ENCODE results near the gene PPP1R1C.

PPP1R1C gene

GRCh38 chr2:182072861-182073260 lies 87.2 kb downstream of the PPP1R1C start:
- Histone ChIP-seq H3K27me3 (ENCODE audit: low read length) (no peaks in the 10 kb centered on the region), H4K20me1 (ENCODE audit: low read depth, low read length) (no peaks in the 10 kb centered on the region), H3K9ac (ENCODE audit: low read length) (no peak overlapping the region), H3K9me2 (replicated peaks; ENCODE audit: insufficient read depth, low read length) (no peaks in the 10 kb centered on the region), H3K27ac (ENCODE audit: low read depth, low read length) (no peak overlapping the region), H3K36me3 (ENCODE audit: low read length) (no peaks in the 10 kb centered on the region), H2AFZ (ENCODE audit: low read depth, low read length, severe bottlenecking) (no peak overlapping the region), H3K4me3 (ENCODE audit: insufficient read depth, low read length, poor library complexity, severe bottlenecking) (no peak overlapping the region), H3K79me2 (ENCODE audit: insufficient read depth, low read length) (no peaks in the 10 kb centered on the region), H3K9me3 (ENCODE audit: insufficient read depth, low read length) (no peaks in the 10 kb centered on the region), H3F3A (ENCODE audit: insufficient read depth) (no peaks in the 10 kb centered on the region), H3K4me2 (ENCODE audit: low read depth, low read length, poor library complexity, severe bottlenecking) (no peak overlapping the region)
- no peak for TF ChIP-seq EZH2phosphoT487 (conservative IDR thresholded peaks at IDR 0.05; ENCODE audit: low read length)
- TF ChIP-seq CTCF (IDR thresholded peaks at IDR 0.05; ENCODE audit: insufficient read depth, low read length, poor library complexity, severe bottlenecking) = no peak

DNA sequence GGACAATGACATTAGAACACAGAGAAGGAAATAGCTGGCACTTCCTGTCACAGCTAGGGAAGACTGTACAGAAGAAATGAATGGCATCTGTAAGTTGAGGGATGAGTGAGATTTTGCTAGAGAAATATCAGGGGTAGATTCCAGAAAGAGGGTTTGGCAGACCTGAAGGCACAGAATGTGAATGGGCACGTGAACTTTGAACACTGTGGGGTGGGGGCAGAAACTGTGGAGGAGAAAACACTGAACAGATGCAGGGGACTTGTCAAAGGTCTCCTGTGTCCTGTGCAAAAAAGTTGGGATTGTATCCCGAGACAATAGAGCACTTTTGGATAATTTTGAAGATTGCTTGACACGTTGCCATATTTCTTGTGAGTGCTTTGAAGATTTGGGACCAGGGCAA lies 88.0 kb downstream of the PPP1R1C start:
- Histone ChIP-seq H3K4me3 (ENCODE audit: insufficient read depth, low read length, poor library complexity, severe bottlenecking) (no peak overlapping the region), H3K9me3 (ENCODE audit: insufficient read depth, low read length) (no peaks in the 10 kb centered on the region), H3K36me3 (ENCODE audit: low read length) (no peaks in the 10 kb centered on the region), H3K4me2 (ENCODE audit: low read depth, low read length, poor library complexity, severe bottlenecking) (no peak overlapping the region), H3K9ac (ENCODE audit: low read length) (no peak overlapping the region), H3K27me3 (ENCODE audit: low read length) (no peaks in the 10 kb centered on the region), H2AFZ (ENCODE audit: low read depth, low read length, severe bottlenecking) (no peak overlapping the region), H3K27ac (ENCODE audit: low read depth, low read length) (no peak overlapping the region), H3F3A (ENCODE audit: insufficient read depth) (no peaks in the 10 kb centered on the region), H3K79me2 (ENCODE audit: insufficient read depth, low read length) (no peaks in the 10 kb centered on the region), H3K9me2 (replicated peaks; ENCODE audit: insufficient read depth, low read length) (no peaks in the 10 kb centered on the region), H4K20me1 (ENCODE audit: low read depth, low read length) (no peaks in the 10 kb centered on the region)
- TF ChIP-seq EZH2phosphoT487 (conservative IDR thresholded peaks at IDR 0.05; ENCODE audit: low read length) (no peak), CTCF (IDR thresholded peaks at IDR 0.05; ENCODE audit: insufficient read depth, low read length, poor library complexity, severe bottlenecking) (no peak)

- no peak overlapping the region for H3K27ac ChIP-seq (ENCODE audit: low read depth, low read length)
- no peak overlapping the region for H3K9ac ChIP-seq (ENCODE audit: low read length)
Observed at GRCh38 chr2:182077023-182077422, 91.4 kb downstream of the PPP1R1C start.

More at GRCh38 chr2:182077023-182077422, 91.4 kb downstream of the PPP1R1C start:
- no peaks in the 10 kb centered on the region for H3K36me3 ChIP-seq (ENCODE audit: low read length)
- no peaks in the 10 kb centered on the region for H3K9me3 ChIP-seq (ENCODE audit: insufficient read depth, low read length)
- H4K20me1 ChIP-seq (ENCODE audit: low read depth, low read length) = no peaks in the 10 kb centered on the region
- H3F3A ChIP-seq (ENCODE audit: insufficient read depth) = no peaks in the 10 kb centered on the region
- H3K9me2 ChIP-seq (replicated peaks; ENCODE audit: insufficient read depth, low read length) = no peaks in the 10 kb centered on the region
- no peak overlapping the region for H3K4me3 ChIP-seq (ENCODE audit: insufficient read depth, low read length, poor library complexity, severe bottlenecking)
- no peak overlapping the region for H3K4me2 ChIP-seq (ENCODE audit: low read depth, low read length, poor library complexity, severe bottlenecking)
- TF ChIP-seq EZH2phosphoT487 (conservative IDR thresholded peaks at IDR 0.05; ENCODE audit: low read length) (no peak), CTCF (IDR thresholded peaks at IDR 0.05; ENCODE audit: insufficient read depth, low read length, poor library complexity, severe bottlenecking) (no peak)
- H3K79me2 ChIP-seq (ENCODE audit: insufficient read depth, low read length) = no peaks in the 10 kb centered on the region
- no peak overlapping the region for H2AFZ ChIP-seq (ENCODE audit: low read depth, low read length, severe bottlenecking)
- H3K27me3 ChIP-seq (ENCODE audit: low read length) = no peaks in the 10 kb centered on the region
